HepG2 (cell line): ENCODE data around the gene CNTFR. TPM values are rescaled to one million over a fixed set of nuclear protein-coding genes. Genes with fewer than 3 reads are reported as not detected.

Source experiments
- ARNT2 ChIP-seq: sonication (generic); formaldehyde crosslinking; IDR thresholded peaks from 2 replicates; pipeline ENCODE4 v1.8.0; 2022; ENCODE audit warnings: mild to moderate bottlenecking, low read depth, missing genetic modification reagents, moderate library complexity
- BCL3 ChIP-seq: sonication (generic); formaldehyde crosslinking; IDR thresholded peaks from 2 replicates; pipeline ENCODE4 v1.5.1; 2020; ENCODE audit warnings: mild to moderate bottlenecking, missing genetic modification reagents, moderate library complexity
- CREB1 ChIP-seq, 2 experiments: fragments of 450-650 bp in 1 of 2; IDR thresholded peaks; 2 replicates each; pipeline ENCODE4 v1.6.1; 2016 to 2017; ENCODE audit warnings: control low read depth in 1 of 2, mild to moderate bottlenecking in 1 of 2, missing compliant biosample characterization in 1 of 2, missing genetic modification characterization in 1 of 2
- MLXIP ChIP-seq: sonication (generic); formaldehyde crosslinking; IDR thresholded peaks from 2 replicates; pipeline ENCODE4 v1.9.0; 2021; ENCODE audit warnings: missing genetic modification reagents, borderline replicate concordance
- NFYC ChIP-seq: IDR thresholded peaks from 2 replicates; pipeline ENCODE4 v1.6.1; 2016; ENCODE audit warnings: missing genetic modification reagents, missing compliant biosample characterization
- POLR2AphosphoS5 ChIP-seq: IDR thresholded peaks from 2 replicates; pipeline ENCODE4 v1.6.1; 2012; ENCODE audit warnings: low read depth, low read length
- SIX4 ChIP-seq: sonication (generic); formaldehyde crosslinking; IDR thresholded peaks from 2 replicates; pipeline ENCODE4 v1.4.0; 2020; ENCODE audit warnings: missing genetic modification reagents
- SNAI1 ChIP-seq: sonication (generic); formaldehyde crosslinking; IDR thresholded peaks from 2 replicates; pipeline ENCODE4 v1.5.0; 2020; ENCODE audit warnings: mild to moderate bottlenecking, missing genetic modification reagents, borderline replicate concordance
- TEF ChIP-seq: sonication (generic); formaldehyde crosslinking; IDR thresholded peaks from 2 replicates; pipeline ENCODE4 v1.5.0; 2020; ENCODE audit warnings: missing genetic modification reagents
- THYN1 ChIP-seq: sonication (generic); formaldehyde crosslinking; IDR thresholded peaks from 2 replicates; pipeline ENCODE4 v1.8.1; 2023; ENCODE audit warnings: low read depth, mild to moderate bottlenecking, moderate library complexity, missing genetic modification reagents, borderline replicate concordance
- USF2 ChIP-seq, 2 experiments: sonication (generic) in 1 of 2; formaldehyde crosslinking in 1 of 2; IDR thresholded peaks; 2 replicates each; pipeline versions ENCODE4 v1.5.1 to v1.6.1; 2011 to 2020; ENCODE audit warnings: borderline replicate concordance in 1 of 2, low read depth in 1 of 2, low read length in 1 of 2, mild to moderate bottlenecking in 1 of 2, missing genetic modification reagents in 1 of 2, moderate library complexity in 1 of 2
- ZFP37 ChIP-seq: sonication (generic); formaldehyde crosslinking; IDR thresholded peaks from 2 replicates; pipeline ENCODE4 v1.4.0; 2020; ENCODE audit warnings: missing genetic modification reagents, borderline replicate concordance
- ZMAT3 ChIP-seq: sonication (generic); formaldehyde crosslinking; conservative IDR thresholded peaks from 2 replicates; pipeline ENCODE4 v1.7.0; 2021; ENCODE audit warnings: missing genetic modification reagents
- ZNF441 ChIP-seq: sonication (generic); formaldehyde crosslinking; IDR thresholded peaks from 2 replicates; pipeline ENCODE4 v1.7.0; 2021; ENCODE audit warnings: missing genetic modification reagents, borderline replicate concordance
- ZNF546 ChIP-seq: sonication (generic); formaldehyde crosslinking; conservative IDR thresholded peaks from 2 replicates; pipeline ENCODE4 v1.8.1; 2023; ENCODE audit warnings: mild to moderate bottlenecking, missing genetic modification reagents
- ZNF576 ChIP-seq: sonication (generic); formaldehyde crosslinking; IDR thresholded peaks from 2 replicates; pipeline ENCODE4 v1.4.0; 2020; ENCODE audit warnings: mild to moderate bottlenecking, missing genetic modification reagents
- ZNF598 ChIP-seq: sonication (generic); formaldehyde crosslinking; IDR thresholded peaks from 2 replicates; pipeline ENCODE4 v1.5.1; 2020; ENCODE audit warnings: mild to moderate bottlenecking, missing genetic modification reagents, borderline replicate concordance
- polyA plus RNA-seq, 8 experiments: library from polyadenylated mRNA; depleted of rRNA in 3 of 8; stranded (reverse) in 7 of 8; unstranded in 1 of 8; fragments of >200 nt; fragmentation: Illumina TruSeq in 4 of 8; extraction: Trizol in 4 of 8; gene quantifications; 2 replicates each; pipeline versions ENCODE4 v1.2.1 to v1.2.3, GENCODE V29; 2011 to 2016; ENCODE audit warnings: low read depth in 4 of 8, missing spikeins in 1 of 8, mixed read lengths in 1 of 8; ENCODE audit not compliant: insufficient read depth in 1 of 8
- total RNA-seq, 5 experiments: library from RNA; depleted of rRNA; stranded (reverse); fragments of >200 nt; fragmentation: Illumina TruSeq; extraction: Trizol; gene quantifications; 2 replicates each; pipeline ENCODE4 v1.2.3, GENCODE V29; 2016; ENCODE audit warnings: low read depth in 1 of 5

The CNTFR gene
- total and polyA plus RNA-seq, 2 of the 13 experiments (the other 11 are each of a cell fraction or from before 2014, with no cell fraction given), result not detected

GRCh38 chr9:34637356-34638137, 48.0 kb upstream of the CNTFR start, which contains the start of gene SIGMAR1 (continued):
- TF ChIP-seq USF2 (IDR thresholded peaks at IDR 0.05; ENCODE audit: low read depth, low read length) (no peak), USF2 (CRISPR knock-in tag; IDR thresholded peaks at IDR 0.05; ENCODE audit: borderline replicate concordance) (peak; percentile 22; the same call in 1 of the 2 replicates), POLR2AphosphoS5 (peak; percentile 74), SNAI1 (CRISPR knock-in tag) (peak; percentile 81; the same call in 1 of the 2 replicates), NFYC (CRISPR knock-in tag) (peak; percentile 88), ZNF598 (CRISPR knock-in tag) (peak; percentile 5; the same call in 1 of the 2 replicates), ZFP37 (CRISPR knock-in tag) (no peak; the same call in 1 of the 2 replicates), ZNF576 (no peak), ZNF546 (CRISPR knock-in tag) (peak; percentile 85; the same call in 1 of the 2 replicates), CREB1 (IDR thresholded peaks at IDR 0.05) (0 out of 2 replicates have a peak, but pooled peaks have one; percentile 16), CREB1 (CRISPR knock-in tag; IDR thresholded peaks at IDR 0.05) (no peak), ZNF441 (no peak; the same call in 1 of the 2 replicates), THYN1 (CRISPR knock-in tag) (0 out of 2 replicates have a peak, but pooled peaks have one; percentile 27), MLXIP (CRISPR knock-in tag) (no peak), BCL3 (CRISPR knock-in tag) (peak; percentile 92), ZMAT3 (CRISPR knock-in tag) (peak; percentile 80), ARNT2 (CRISPR knock-in tag) (peak; percentile 84), TEF (CRISPR knock-in tag) (no peak), SIX4 (CRISPR knock-in tag) (no peak)
